GM12878 (cell line): ENCODE measurements around the gene BCLAF3. TPM values are rescaled to one million over a fixed set of nuclear protein-coding genes. Genes with fewer than 3 reads are reported as not detected.

Source experiments
- CBX3 ChIP-seq: fragments of 200-600 bp; sonication (generic); IDR thresholded peaks from 2 replicates; pipeline ENCODE4 v1.6.1; 2016; ENCODE audit warnings: low read depth, borderline replicate concordance
- EED ChIP-seq: sonication (generic); IDR thresholded peaks from 2 replicates; pipeline ENCODE4 v1.6.1; 2016; ENCODE audit warnings: antibody characterized with exemption, low read depth
- GATAD2B ChIP-seq: fragments of 450-650 bp; conservative IDR thresholded peaks from 2 replicates; pipeline ENCODE4 v1.6.1; 2017; ENCODE audit warnings: low read depth, mild to moderate bottlenecking, moderate library complexity
- NFYA ChIP-seq: IDR thresholded peaks from 2 replicates; pipeline ENCODE4 v1.6.1; 2011; ENCODE audit warnings: low read depth, mild to moderate bottlenecking, low read length, improper control_type of control experiment, borderline replicate concordance
- RBBP5 ChIP-seq: fragments of 200-600 bp; sonication (generic); conservative IDR thresholded peaks from 2 replicates; pipeline ENCODE4 v1.6.1; 2016
- RFX5 ChIP-seq: IDR thresholded peaks from 2 replicates; pipeline ENCODE4 v1.6.1; 2011; ENCODE audit warnings: low read depth, low read length, improper control_type of control experiment
- polyA plus RNA-seq, 11 experiments: library from polyadenylated mRNA; depleted of rRNA in 4 of 11; unstranded in 6 of 11; stranded (reverse) in 5 of 11; fragments of >200 nt; fragmentation: Nextera tagmentation in 4 of 11; fragmentation: Illumina TruSeq in 1 of 11; extraction: Ambion mirVana in 4 of 11; extraction: Trizol in 1 of 11; gene quantifications; 1 replicate in 1 of 11; 2 replicates in 10 of 11; pipeline versions ENCODE4 v1.2.1 to v1.2.3, GENCODE V29; 2011 to 2016; ENCODE audit warnings: inconsistent platforms in 2 of 11, missing spikeins in 2 of 11, low read depth in 1 of 11
- total RNA-seq, 4 experiments: library from RNA; depleted of rRNA in 3 of 4; stranded (reverse); fragments of >200 nt in 3 of 4; fragmentation: Illumina TruSeq in 1 of 4; extraction: Trizol in 1 of 4; gene quantifications; 2 replicates each; pipeline versions ENCODE4 v1.2.1 to v1.2.3, GENCODE V29; 2013 to 2021
- TF ChIP-seq, protein P1 (sequence below): IDR thresholded peaks from 2 replicates; pipeline ENCODE4 v1.6.1; 2012; ENCODE audit warnings: mild to moderate bottlenecking, low read depth, low read length
- TF ChIP-seq, protein P2 (sequence below): fragments of 450-650 bp; IDR thresholded peaks from 2 replicates; pipeline ENCODE4 v1.6.1; 2017; ENCODE audit warnings: low read depth, mild to moderate bottlenecking, moderate library complexity

Gene BCLAF3
- total and polyA plus RNA-seq, 10 of the 15 experiments (the other 5 are each of a cell fraction or from before 2014, with no cell fraction given) = 0.74 to 4.4 (median 2.6) TPM

DNA sequence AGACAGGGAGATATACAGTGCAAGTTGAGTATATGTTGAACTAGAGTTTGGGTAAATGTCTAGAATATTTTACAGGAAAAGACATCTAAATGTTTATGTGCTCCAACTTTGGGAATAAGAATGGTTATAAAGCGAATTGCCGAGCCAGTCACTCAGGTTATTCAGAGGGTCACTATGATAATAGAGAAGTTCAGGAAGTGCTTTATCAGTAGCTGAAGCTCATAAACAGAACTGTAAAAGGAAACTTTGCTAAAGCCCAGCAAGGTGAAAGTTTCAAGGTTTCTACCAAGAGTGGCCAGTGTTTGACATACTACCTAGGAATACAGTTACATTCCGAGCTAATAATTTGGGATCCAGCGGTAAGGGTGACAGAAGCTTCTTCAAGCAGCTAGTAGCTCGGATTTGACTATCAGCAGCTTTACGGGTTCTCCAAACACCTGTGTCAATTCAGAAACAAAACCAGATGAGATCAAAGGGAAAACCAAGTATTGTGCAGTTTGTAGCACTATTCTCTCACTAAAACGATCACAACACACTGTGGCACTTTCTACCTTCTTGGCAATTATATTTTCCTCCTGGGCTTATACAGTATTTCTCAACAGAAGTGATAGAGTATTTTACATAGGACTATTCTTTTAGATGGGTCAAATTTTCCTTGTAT, 17.2 kb upstream of the BCLAF3 start (continued):
- no peak for TF ChIP-seq RFX5
- no peak for TF ChIP-seq GATAD2B
- no peak for TF ChIP-seq NFYA
- TF ChIP-seq CBX3 = no peak
- TF ChIP-seq, protein P1, sequence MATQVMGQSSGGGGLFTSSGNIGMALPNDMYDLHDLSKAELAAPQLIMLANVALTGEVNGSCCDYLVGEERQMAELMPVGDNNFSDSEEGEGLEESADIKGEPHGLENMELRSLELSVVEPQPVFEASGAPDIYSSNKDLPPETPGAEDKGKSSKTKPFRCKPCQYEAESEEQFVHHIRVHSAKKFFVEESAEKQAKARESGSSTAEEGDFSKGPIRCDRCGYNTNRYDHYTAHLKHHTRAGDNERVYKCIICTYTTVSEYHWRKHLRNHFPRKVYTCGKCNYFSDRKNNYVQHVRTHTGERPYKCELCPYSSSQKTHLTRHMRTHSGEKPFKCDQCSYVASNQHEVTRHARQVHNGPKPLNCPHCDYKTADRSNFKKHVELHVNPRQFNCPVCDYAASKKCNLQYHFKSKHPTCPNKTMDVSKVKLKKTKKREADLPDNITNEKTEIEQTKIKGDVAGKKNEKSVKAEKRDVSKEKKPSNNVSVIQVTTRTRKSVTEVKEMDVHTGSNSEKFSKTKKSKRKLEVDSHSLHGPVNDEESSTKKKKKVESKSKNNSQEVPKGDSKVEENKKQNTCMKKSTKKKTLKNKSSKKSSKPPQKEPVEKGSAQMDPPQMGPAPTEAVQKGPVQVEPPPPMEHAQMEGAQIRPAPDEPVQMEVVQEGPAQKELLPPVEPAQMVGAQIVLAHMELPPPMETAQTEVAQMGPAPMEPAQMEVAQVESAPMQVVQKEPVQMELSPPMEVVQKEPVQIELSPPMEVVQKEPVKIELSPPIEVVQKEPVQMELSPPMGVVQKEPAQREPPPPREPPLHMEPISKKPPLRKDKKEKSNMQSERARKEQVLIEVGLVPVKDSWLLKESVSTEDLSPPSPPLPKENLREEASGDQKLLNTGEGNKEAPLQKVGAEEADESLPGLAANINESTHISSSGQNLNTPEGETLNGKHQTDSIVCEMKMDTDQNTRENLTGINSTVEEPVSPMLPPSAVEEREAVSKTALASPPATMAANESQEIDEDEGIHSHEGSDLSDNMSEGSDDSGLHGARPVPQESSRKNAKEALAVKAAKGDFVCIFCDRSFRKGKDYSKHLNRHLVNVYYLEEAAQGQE = no peak
- TF ChIP-seq, protein P2, sequence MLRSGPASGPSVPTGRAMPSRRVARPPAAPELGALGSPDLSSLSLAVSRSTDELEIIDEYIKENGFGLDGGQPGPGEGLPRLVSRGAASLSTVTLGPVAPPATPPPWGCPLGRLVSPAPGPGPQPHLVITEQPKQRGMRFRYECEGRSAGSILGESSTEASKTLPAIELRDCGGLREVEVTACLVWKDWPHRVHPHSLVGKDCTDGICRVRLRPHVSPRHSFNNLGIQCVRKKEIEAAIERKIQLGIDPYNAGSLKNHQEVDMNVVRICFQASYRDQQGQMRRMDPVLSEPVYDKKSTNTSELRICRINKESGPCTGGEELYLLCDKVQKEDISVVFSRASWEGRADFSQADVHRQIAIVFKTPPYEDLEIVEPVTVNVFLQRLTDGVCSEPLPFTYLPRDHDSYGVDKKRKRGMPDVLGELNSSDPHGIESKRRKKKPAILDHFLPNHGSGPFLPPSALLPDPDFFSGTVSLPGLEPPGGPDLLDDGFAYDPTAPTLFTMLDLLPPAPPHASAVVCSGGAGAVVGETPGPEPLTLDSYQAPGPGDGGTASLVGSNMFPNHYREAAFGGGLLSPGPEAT = no peak
- no peak for TF ChIP-seq EED
- TF ChIP-seq RBBP5 = no peak
